Stimulated activated CD8-positive, alpha-beta memory T cell treated with anti-CD3 and anti-CD28 coated beads, Interleukin-4, amount 100 ng/mL, for 4 hours (primary cell): Measurements from ENCODE around the gene RPUSD3.

Experiments used
- DNase-seq, 2 donors: peaks; one replicate each; pipeline ENCODE4 v3.0.0-alpha.2; 2020; ENCODE audit warnings: low read depth in 2 of 2, low spot score in 1 of 2

Gene RPUSD3

DNA sequence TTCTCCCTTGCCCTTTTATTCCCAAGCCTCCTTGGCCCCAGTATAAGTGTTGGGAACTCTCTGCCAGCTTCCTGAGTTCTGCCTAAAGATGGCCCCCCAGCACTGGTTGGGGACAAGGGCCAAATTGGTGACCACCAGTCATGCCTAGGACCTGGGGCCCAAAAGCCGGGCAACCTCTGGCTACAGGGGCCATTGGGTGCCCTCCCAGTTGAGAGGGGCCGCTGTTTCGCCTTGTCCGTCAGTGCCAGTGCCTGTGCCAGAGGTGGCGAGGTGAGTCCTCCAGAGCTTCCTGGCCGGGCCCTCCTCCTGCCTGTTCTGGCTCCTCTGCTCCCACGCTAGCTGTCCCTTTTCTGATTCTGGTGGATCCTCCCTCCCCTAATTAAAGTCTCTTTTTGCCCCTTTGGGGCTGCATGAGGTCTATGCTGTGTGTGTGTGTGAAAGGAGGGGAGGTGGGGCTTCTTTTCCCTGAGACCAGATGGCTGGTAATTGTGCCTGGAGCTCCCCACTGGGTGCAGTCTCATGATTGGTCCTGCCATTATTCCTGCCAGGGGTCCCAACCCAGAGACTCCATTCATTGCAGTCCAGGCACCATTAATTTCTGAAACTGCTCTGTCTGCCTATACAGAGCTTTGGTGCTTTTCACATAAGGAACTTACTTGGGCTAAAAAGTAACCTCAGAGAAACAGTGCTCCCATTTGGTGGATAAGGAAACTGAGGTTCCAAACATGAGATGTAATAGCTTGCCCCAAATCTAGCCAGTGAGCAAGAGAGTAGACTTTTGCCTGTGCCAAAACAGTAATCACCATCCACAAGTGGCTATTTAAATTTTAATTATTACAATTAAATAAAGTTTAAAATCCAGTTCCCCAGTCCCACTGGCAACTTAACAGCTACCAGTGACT, 36.9 kb downstream of the RPUSD3 start:
- DNase-seq: no peak

DNA sequence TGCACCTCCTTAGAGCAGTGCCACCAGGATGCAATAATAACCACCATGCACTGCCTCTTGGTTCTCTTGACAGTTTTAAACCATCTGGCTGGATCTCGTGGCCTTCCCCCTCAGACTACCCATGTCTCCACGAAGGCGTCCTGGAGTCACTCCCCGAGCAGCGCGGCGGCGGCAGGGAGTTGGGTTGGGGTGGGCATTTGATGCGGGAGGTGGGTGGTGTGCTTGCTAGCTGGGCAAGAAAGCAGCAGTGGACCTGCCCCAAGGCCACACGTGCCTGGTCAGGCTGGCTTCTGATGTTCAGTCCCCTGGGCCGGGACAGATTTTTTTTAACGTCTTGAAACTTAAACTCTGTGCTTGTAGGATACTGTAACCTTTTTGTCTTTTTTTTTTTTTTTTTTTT, 37.7 kb downstream of the RPUSD3 start:
- DNase-seq: no peak

DNA sequence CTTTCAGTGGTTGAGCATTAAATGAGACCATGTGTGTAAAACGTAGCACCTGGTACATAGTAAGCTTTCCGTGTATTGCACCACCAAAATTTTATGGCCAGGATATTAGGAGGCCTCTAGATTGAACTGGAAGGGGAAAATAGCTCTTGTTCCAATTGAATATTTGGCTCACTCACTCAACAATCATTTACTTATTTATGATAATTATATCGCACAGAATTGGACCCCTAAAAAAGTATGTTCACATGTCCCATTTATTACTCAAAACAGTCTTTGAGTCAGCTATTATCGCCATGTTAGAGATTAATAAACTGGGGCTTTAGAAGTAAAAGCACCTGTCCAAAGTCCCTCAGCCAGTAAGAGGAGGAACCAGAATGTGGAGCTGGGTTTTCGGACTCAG, 38.8 kb downstream of the RPUSD3 start:
- DNase-seq: no peak

DNA sequence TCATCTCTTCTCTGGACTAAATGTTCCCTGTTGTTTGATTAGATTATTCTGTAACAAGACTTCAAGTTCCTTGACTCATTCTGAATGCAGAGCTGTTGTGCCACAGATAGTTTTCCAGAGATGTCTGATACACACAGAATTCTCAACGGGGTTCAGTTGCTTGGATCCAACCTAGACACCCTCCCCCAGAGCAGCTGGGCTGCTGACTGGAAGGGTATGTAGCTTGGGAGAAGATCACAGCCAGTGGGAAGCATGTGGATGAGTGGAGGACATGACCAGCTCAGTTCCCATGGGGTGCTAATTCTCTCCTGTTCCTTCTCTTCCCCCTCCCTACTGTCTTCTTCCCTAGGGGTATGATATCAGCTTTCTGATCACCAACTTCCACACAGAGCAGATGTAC, 40.3 kb downstream of the RPUSD3 start:
- no peak for DNase-seq

DNA sequence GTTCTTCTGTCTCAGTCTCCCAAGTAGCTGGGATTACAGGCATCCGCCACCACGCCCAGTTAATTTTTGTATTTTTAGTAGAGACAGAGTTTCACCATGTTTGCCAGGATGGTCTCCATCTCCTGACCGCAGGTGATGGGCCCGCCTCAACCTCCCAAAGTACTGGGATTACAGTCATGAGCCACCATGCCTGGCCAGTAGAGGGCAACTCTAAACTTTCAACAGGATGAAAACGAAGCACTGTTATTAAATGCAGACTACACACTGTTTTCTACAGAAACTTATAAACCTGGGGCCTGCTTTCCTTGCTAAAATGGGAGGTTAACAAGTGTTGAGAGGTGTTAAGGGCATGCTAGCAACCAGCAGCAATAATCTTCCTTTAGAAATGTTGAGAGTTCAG, 43.3 kb downstream of the RPUSD3 start:
- no peak for DNase-seq

DNA sequence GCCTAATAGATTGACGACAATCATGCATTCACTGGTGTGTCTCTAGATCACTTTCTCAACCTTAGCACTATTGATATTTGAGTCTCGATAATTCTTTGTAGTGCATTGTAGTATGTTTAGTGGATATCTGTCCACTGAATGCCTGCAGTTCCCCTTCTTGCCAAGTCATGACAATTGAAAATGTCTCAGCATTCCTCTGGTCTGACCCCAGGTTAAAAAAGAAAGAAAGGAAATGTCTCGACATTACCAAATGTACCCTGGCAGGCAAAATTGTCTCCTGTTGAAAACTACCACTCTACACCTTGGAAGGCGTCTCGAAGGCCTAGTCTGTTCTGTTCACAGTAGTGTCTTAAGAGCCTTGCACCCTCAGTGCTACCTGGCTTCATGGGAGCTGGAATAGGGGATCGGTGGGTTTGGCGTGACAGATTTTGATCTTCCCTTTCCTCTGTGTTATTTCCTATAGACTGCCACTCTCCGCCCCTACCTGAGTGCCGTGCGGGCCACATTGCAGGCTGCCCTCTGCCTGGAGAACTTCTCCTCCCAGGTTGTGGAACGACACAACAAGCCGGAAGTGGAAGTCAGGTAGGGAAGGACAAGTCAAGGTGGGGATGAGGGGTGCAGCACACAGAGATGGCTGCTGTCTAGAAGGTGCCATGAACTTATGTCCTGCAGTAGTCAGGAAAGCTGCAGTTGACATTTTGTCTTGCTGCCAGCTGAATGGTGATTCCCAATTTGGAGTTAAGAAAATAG, 46.4 kb downstream of the RPUSD3 start:
- no peak for DNase-seq

DNA sequence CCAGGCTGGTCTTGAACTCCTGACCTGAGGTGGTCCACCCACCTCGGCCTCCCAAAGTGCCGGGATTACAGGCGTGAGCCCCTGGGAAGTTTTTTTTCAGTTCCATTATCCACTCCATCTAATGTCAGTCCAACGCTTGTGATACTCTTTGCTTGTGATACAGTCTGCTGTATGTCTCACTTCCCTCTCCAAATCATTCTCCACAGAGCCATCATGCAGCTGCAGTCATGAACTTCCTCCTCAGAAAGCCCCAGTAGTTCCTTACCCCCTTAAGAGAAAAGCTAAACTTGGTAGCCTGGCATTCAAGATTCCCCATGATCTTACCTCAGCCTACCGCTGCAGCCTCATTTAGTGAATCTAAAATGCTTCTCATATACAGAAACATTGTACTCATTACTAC, 48.6 kb downstream of the RPUSD3 start:
- DNase-seq: no peak

DNA sequence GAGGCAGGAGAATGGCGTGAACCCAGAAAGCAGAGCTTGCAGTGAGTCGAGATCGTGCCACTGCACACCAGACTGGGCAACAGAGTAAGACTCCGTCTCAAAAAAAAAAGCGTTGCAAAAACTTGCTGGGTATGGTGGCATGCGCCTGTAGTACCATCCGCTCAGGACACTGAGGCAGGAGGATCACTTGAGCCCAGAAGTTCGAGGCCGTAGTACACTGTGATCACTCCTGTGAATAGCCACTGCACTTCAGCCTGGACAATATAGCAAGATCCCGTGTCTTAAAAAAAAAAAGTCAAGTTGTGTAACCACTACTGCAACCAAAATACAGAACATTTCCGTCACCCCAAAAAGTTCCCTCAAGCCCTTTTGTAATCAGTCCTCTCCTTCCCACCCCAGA, 49.4 kb downstream of the RPUSD3 start:
- no peak for DNase-seq

DNA sequence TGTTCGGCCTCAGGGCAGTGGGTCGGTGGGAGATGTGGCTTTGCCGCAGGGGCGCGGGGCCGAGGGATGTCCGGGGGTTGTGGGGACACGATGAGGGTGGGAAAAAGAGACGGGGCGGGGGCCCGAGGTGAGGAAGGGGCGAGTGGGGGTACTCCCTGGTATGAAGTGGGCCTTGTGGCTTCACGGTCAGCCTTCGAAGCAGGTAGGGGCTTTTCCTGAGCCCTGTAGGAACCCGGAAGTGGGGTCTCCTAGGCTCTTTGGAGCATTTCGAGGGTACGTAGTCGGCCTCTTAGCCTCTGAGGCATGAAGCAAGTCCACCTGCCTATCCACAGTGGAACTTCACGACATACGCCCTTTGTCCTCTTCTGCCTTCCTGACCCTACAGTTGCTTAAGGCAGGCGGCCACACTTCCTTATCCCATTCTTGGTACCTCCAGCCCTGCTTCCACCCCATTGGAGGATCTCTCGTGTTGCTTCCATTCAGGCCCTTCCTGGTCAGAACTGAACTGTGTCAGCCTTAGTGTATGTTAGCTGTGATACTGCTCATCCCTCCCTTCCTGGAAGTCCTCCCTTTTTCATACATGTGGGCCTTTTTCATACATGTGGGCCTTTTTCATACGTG, 50.5 kb downstream of the RPUSD3 start:
- no peak for DNase-seq

DNA sequence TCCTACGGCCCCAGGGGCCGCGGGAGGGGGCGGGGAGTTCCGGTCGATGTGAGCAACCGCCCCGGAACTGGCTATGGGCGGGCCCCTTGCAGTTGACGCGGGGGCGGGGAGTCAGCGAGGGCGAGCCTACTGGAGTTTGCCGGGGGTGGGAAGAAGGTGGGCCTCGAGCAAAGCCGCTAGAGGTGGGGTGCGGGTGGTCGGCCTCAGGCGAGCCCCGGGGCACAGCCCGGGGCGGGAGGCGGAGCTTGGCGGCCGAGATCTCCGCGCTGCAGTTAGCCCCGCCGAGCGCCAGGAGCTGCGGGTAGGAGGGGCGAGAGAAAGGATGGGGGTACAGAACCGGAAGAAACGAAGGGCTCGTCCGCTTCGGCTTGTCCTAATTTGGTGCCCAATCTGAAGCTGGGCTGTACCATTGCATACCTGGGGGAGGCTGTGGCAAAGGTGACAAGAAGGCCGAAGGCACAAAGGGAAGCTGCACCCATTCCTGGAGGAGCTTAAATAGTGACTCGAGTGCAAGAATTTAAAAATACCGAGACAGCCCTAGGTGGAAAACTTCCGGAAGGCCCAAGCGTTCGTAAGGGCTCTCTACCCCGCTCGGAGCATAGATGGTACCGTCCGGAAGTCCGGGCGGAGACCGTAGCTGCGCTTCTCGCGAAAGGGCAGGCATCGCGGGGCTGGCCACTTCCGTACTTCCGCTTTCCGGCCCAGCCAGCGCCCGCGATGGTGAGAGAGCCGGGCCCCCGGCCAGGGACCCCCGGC, 51.2 kb downstream of the RPUSD3 start, which contains the start of the genes ARPC4 and TADA3:
ARPC4 (plus strand) TSS at position 678 of the 756 bp plus-strand sequence; CDS start at position 718, 40 bp downstream.
TADA3 (minus strand) TSS at position 69 of the 756 bp plus-strand sequence. CDS start 1,007 bp downstream, outside the sequence.
- DNase-seq: peak; percentile 84 to 86

DNA sequence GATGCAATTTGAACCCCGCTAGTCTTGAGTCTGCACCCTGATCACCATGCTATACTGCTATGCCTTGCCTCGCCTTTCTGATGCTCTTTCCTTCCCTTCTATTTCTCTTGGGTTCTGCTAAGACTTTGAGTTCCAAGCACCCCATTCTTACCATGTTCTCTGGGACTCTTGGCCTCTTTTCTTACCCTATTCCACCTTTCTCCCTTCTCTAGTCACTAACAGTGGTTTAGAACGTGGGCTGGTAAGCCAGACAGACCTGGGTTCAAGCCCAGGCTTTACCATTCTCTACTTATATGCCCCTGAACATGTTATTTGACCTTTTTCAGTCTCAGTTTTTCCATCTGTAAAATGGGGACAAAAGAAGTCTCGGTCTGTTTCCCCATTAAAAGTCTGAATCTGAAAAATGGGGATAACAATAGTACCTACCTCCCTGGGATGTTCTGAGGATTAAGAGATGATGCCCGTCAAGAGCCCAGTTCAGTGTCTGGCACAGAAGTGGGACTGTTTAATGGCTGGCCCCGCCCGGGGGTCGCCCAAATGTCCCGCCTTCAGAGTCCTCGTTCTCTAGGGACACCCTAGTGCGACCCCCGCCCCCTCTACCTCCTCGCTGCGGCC, 51.9 kb downstream of the RPUSD3 start:
- no peak for DNase-seq

DNA sequence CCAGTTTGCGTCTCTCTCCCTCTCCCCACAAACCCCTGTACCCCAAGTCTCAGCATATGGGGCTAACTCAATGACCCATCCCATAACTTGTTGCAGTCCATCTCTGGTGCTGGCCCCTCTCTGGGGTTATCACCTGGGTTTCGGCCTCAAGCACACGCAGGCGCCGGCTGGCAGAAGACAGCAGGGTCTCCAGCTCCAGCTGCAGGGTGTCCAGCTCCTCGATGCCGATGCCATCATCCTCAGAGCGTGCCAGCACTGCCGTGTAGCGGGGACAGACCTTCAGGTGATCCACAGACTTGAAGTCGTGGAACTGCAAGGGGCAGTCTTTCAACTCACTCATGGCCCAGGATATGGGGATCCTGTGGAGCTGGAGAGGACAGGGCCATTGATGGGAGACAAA, 52.7 kb downstream of the RPUSD3 start:
- no peak for DNase-seq
